NCI-H146 treated with DMSO at 0.1 percent for 48 hours (cell line): Measurements from ENCODE around the gene INTS6.

Experiments
- DNase-seq: peaks from one replicate; lab custom pipeline; 2025; ENCODE audit not compliant: unreplicated experiment; lab: John Stamatoyannopoulos, UW

The INTS6 gene

DNA sequence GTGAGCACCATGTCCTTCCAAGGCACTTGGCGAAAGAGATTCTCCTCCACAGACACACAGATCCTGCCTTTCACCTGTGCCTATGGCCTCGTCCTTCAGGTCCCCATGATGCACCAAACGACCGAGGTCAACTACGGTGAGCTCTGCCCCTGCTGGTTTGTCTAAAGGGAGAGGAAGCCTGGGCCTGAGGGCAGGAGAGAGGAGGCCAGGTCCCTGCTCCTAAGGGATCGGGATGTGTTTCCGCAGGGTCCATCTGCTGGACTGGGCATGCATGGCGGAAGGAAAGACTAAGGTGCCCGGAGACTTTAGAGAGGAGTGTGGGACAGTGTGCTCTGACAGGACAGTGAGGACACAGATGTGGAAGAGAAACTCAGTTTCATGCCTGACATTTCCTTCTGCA is 105.7 kb downstream of the INTS6 start:
- no peak for DNase-seq

DNA sequence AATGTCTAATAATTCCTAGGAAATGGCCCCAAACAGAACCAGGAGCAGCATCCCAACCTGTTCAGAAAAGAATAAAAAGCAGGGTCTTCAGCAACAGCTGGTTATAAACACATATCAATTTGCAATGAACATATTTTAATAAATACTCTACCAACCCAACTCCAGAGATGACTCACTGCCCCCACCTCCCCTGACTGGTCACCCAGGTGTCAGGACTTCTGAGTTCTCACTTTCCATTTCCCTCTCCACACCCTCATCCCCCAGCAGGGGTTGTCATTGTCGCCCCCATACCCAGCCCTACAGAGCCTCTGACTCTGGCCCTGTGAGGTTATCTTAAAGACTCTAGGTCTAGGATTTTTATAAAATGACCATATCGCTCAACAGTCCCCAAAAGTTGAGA is 106.4 kb downstream of the INTS6 start:
- DNase-seq = no peak

DNA sequence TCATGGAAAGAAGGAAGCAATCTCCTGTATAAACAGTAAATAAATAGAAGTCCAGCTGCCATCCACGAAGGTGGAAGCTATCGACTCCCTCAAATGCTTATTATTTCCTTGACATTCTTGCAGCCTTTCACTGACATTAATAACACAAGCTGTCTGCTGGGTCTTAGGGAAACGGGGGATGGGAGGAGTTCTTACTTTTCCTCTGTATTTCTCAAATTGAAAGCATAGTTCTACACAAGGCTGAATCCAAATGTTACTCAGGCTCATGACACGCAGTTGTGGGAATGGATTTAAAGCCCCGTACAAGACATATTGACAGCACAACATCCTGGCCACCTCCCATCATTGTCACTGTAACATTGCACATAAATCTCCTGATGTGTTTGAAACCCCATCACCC is 109.4 kb downstream of the INTS6 start:
- DNase-seq = no peak

DNA sequence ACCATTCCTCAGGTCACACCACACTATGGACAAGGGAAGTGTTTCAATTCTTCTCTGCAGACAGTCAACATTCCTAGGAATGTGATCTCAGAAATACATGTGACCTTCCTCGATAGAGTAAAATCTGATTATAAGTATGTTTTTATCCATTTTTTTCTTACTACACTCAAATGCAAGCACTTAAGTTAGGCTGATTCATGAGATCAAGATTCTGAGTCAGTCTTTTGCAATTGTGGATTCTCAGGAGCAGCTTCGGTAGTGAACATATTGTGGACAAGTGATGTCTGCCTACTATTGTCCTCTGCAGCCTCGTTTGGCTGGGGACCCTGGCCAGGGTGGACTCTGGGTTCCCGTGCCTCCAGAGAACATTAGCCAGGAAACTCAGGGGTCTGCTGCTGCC is 110.1 kb downstream of the INTS6 start:
- no peak for DNase-seq

DNA sequence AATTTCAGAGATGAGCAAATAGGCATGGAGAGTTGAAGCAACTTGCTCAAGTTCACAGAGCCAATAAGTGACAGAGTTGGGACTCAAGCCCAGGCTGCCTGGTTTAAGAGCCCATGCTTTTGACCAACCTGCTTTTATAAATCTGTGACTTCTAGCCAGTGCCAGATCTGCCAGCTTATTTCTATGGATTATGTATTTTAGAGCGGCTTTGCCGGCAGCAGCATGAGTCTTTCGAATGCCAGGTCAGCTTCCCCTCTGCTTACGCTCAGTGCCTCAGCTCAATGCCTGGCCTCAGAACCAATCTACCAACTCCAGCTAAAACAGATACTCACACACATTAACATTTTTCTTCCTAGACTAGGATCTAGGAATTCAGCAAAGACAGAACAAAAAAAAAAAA is 111.0 kb downstream of the INTS6 start:
- no peak for DNase-seq

DNA sequence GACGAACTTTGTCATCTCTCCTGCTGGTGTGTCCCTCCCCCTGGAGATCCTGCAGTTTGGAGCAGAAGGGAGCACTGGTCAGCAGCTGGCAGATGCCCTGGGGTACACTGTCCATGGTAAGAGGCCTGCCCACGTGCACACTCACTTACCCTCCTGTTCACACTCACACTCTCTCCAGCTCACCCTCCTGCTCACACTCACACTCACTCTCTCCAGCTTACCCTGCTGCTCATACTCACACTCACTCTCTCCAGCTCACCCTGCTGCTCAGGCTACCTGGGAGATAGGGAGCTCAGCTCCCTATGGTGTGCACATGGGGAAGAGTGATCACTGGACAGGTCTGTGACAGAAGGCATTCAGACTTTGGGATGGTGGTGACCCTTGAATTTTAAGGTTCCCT is 111.6 kb downstream of the INTS6 start:
- DNase-seq = no peak

DNA sequence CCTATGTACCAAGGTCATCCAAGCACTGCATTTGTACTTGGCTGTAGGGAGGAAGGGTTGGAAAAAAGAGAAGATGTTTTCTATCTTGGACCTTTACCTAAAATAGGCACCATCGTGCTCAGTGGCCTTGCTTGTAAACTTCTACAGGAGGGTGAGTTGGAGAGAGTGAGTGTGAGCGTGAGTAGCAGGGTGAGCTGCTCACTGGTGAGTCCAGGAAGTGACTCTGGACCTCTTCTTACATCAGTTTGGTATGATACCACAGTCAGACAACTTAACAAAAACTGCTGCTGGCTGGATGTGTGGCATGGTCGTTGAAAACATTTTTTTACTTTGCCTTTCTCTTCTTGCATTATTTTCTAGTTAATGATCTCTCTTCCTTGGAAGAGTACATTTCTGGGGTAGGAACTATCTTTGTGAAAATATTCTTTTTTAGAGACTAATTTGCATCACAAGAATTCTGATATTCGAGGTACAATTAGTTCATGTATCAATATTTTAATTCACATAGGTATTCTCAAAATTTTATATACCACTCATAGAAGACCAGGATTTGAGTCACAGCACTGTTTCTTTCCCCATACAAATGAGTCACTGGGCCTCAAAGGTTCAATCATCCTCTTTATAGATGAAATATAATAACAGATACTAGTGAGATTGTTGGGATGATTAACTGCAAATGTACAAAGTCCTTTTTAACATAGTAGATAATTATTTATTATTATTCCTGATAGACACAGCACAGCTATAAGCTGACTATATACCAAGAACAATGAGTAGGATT is 112.7 kb downstream of the INTS6 start:
- DNase-seq = no peak

DNA sequence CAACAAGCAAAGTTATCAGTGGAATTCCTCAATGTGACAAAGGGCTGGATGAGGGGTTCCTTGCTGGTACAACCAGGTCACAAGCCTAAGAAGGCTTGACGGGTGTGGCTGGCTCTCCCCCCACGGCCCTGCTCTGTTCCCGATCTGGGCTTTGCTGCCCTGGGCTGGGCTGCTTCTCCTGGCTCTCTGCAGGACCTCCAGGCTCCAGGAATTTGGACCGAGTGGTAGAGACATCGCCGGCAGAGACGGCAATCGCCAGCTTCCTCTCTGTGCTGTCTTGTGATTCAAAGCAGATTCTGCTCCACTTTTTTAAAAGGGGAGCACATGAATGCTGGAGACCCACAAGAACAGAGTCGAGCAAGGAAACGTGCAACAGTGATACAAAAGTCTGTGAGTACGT is 113.5 kb downstream of the INTS6 start, which contains the start of gene SERPINE3:
TSS of gene SERPINE3 (plus strand) at position 338 of the 400 bp plus-strand sequence. CDS start 1,401 bp downstream, outside the sequence.
- no peak for DNase-seq

DNA sequence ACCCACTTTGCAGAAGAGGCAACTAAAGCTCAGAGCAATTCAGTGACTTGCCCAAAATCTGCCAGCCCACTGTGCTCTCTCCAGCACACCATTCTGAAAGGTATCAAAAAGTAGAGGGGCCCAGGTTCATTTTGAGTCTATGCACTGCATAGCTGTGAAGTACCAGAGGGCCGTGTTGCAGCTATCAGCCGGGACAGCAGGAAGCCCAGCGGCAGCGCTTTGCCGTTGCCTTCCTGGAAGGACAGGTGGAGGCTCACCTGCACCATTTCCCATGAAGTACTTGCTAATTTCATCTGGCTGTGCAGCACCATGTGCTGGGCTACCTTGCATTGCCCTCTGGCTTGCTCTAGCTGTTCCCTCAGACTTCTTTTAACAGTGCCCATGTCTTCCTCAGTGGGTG is 116.1 kb downstream of the INTS6 start:
- no peak for DNase-seq

DNA sequence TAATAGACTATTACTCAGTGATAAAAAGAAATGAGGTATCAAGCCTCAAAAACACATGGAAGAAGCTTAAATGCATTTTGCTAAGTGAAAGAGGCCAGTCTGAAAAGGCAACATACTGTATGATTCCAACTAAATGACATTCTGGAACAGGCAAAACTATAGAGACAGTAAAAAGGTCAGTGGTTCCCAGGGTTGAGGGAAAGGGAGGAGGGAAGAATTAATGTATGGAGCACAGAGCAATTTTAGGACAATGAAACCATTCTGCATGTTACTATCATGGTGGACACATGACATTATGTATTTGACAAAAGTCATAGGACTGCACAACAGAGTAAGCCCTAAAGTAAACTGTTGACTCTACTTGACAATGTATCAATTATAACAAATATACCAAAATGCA is 119.0 kb downstream of the INTS6 start:
- DNase-seq = no peak

DNA sequence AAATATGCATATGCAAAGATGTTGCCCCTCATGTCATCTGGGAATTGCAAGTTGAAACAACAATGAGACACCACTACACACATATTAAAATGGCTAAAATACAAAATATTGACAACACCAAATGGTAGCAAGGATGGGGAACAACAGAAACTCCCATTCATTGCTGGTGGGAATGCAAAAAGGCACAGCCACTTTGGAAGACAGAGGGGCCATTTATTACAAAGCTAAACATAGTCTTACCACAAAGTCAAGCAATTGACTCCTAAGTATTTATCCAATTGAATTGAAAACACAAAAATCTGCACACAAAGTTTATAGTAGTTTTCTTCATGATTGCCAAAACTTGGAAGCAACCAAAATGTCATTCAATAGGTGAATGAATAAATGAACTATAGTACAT is 119.4 kb downstream of the INTS6 start:
- no peak for DNase-seq

DNA sequence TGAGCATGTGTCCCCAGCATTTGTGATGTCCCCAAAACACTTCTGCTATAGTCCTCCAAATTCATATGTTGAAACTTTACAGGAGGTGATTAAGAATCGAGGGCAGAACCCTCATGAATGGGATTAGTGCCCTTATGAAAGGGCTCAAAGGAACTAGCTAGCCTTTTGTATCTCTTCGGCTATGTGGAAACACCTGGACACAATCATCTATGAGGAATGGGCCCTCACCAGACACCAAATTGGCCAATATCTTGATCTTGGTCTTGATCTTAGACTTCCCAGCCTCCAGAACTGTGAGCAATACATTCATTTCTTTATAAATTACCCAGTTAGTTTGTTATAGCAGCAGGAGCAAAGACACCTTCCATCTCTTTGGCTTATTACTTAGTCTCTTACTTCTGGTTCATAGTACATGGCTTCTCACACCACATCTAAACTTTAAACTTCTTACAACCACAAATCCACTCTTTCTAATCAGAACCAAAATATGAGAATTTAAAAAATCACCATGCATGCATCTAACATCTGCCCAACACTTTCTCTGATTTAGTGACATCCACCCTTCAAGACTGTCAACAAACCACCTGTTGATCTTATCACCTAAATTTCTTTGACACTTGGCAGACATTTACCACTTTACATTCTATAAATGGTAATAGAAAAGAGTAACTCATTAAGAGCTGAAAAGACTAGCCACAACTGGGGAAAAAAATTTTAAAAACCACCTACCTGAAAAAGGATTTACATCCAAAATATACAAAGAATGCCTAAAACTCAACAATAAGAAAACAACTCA is 120.1 kb downstream of the INTS6 start:
- DNase-seq = no peak

DNA sequence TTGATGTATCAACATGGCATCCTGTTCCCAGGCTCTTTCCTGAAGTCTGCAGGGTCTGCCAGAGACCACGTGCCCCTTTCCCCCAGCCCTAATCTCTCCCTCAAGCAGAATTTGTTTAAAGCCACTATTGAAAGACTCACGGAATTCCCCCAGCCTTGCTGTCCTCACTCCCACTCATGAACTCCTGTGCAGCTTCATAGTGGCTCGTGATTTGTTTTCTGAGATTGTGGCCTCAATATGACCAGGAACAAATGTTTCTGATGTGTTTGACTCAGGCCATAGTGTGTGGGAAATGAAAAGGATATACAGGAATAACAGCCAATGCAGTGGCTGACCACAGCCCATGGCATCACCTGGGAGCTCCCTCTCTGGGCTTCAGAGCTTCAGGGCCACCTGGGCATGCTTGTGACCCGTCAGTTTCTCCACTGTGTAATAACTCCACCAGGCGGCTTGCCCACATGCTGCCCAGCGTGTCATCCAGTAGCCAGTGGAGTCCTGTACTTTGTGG is 121.4 kb downstream of the INTS6 start:
- no peak for DNase-seq

DNA sequence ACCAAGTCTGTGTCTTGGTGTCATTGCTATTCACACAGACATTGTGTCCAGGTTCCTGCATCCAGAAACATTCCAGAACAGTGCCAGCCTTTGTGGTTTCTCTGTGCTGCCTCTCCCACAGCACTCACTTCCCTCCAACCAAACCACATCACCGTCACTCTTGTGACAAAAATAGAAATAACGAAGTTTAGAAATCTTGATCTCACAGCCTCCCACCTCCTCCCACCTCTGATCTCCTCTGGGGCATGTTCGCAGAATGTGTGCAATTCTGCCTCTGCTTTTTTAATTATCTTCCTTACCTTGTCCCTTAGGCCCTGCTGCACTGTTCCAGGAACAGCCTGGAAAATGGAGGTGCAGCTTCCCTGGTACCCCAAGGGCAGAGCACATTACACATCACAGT is 122.0 kb downstream of the INTS6 start:
- no peak for DNase-seq

DNA sequence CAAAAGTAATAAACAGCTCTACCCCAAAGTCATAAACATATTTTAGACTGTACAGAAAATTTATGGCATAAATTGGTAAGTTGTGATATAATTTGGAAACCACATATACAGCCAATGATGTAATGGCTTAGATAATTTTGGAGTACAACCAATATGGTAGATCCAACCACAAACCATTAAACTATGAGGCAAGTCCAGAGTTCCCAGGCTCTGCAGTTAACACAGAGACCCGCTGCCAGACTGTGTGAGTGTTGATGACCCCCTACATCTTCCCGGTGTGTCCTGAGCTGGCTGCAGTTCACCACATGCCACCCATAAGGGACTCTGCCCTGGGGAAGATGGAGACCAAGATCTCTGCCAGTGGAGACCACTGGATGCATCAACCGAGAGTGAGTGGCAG is 123.2 kb downstream of the INTS6 start:
- DNase-seq = no peak

DNA sequence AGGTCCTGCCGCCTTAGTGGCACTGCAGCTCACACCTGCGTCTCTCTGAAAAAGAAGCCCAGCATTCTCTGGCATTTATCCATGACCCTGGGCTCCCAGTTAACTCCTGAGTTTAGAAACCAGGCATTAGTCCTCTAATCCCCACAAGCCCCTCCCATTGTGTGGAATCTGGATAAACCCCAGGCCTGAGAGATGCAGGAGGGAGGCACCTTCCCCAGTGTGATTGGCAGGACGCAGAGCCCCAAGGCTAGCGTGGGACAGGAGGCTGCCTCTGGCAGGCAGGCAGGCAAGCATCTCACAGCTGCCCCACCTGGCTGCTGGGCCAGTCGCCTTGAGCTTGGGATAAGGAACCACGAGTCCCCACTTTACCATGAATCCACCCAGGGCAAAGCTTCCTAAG is 124.3 kb downstream of the INTS6 start:
- no peak for DNase-seq

DNA sequence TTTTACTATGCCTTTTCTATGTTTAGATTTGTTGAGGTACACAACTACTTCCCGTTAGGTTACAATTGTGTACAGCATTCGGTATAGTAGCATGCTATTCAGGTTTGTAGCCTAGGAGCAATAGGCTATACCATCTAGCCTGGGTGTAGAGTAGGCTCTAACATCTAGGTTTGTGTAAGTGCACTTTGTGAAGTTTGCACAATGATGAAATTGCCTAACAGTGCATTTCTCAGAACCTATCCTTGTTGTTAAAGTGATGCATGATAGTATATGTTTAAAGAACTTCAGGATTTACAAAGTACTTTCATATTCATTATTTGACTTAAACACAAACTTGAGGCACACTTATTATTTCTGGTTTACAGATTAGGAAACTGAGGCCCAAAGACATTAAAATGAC is 124.9 kb downstream of the INTS6 start:
- no peak for DNase-seq

DNA sequence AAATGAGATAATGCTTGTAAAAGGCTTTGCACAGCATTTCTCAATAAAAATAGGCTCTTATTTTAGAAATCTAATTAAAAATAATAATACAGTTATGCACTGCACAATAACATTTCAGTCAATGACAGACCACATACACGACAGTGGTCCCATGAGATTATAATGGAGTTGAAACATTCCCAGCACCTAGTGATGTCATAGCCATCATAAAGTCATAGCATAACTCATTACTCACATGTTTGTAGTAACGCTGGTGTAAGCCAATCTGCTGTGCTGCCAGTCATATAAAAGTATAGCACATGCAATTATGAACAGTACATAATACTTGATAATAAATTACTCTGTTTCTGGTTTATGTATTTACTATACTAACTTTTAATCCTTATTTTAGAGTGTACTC is 126.1 kb downstream of the INTS6 start:
- DNase-seq = no peak

DNA sequence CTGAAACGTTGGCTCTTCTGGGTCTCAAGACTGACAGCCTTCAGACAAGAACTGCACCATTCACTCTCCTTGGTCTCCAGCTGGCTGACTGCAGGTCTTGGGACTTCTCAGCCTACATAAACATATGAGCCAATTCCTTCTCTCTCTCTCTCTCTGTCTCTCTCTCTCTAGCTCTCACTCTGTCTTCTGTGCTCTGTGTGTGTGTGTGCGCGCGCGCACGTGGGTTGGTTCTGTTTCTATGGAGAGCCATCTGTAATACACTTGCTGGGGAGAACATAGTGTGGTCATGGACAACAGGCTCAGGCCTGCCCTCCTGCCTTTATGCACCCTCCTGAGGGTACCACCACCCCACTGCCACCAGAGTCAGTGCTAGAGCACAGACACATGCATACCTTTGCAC is 127.0 kb downstream of the INTS6 start:
- no peak for DNase-seq

DNA sequence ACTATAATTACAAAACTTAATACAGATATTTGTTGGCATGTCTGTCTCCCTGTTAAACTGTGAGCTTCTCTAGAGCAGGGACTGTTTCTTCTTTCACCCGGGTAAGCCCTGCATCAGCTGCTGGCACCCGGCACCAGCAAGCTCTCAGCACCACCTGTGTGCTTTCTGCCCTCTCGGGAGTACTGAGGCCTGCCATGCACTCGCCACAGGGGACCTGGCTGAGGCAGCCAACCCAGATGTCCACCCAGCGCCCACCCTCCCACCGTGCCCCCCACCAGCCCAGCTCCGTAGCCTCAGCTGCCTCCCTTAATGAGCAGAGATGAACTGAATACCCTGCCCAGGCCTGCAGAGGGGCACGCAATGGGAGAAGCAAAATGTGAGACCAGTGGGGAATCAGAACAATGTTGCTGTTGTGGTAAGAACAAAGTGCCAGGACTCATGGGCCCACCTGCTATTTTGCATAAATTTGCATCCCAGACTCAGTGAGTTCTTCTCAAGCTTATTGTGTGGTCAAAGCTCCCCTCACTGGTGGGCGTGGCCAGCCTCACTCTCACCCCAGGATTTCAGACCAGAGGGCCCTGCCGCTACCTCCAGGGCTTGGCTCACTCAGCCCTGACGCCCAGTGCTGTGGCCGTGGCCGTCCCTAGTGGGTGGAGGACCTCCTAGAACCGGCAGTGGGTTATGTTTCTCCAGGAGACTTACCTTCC is 128.0 kb downstream of the INTS6 start:
- no peak for DNase-seq

DNA sequence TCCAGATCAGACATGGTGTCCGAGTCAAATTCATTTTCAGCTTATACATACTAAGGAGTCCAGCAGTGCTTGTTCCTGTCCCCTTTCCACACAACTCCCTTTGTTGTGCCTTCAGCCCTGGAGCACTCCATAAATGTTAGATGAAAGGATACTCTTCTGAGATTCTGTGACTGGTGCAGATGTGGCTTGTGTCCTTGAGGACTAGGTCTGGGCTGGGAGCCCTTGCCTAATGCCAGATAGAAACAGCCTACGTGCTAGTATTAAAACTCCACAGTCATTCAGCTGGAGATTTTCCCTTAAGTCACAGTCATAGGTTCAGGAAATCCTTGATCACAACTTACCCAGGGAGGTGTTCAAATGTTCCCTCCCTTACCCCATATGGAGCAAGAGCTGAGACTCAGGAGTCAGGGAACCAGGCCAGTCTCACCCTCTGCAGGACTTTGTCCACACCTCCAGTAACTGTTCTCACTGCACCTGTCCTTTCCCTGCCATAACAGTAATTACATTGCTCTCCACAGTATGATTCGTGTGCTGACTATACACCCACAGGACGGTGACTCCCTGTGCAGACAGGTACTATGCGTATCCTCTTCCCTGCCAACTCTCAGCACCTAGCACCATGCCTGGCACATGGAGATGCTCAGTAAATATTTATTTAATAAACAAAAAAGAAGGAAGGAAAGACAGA is 128.9 kb downstream of the INTS6 start:
- no peak for DNase-seq
